ENCODE results near the gene FBXW11. TPM values are rescaled to one million over a fixed set of nuclear protein-coding genes. Genes with fewer than 3 reads are reported as not detected.

FBXW11 gene
- total and polyA plus RNA-seq, 2 of the 8 experiments (the other 6 are each of a cell fraction or from before 2014, with no cell fraction given), result 45.0 to 75.6 TPM

DNA sequence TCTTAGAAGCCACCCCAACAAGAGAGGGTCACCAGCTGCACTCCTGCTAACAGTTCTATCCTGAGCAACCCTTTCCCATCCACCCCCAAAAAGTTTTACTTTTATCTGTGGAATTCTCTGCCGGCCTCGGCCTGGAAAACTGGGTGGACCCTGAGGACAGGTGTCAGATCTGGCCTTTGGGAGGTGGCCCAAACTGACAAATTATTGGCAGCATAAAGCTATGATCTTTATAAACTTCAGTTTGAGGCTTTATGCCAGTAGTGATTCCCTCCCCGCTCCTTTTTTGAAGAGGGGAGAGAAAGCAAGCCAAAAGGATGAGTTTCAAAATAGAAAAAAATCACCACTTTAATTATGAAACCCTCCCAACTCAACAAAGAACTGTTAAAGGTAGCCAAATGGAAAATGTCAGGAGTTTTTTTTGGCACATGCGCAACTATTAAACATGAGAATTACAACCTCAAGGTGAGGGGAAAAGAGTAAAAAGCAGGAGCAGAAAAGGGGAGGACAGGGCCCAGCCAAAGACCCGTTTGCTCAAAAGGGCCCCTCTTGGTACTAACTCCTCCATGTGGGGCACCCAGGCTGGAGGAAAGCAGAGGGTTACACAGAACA lies 49.4 kb downstream of the FBXW11 start (continued):
- TF ChIP-seq, protein P1, sequence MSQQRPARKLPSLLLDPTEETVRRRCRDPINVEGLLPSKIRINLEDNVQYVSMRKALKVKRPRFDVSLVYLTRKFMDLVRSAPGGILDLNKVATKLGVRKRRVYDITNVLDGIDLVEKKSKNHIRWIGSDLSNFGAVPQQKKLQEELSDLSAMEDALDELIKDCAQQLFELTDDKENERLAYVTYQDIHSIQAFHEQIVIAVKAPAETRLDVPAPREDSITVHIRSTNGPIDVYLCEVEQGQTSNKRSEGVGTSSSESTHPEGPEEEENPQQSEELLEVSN (IDR thresholded peaks at IDR 0.05), result no peak
- no peak for TF ChIP-seq CEBPB (IDR thresholded peaks at IDR 0.05; ENCODE audit: low read depth, low read length)

Measured in H1 (cell line).